A549 (cell line): Measurements from ENCODE around the gene LYPD3. TPM values are rescaled to one million over a fixed set of nuclear protein-coding genes. Genes with fewer than 3 reads are reported as not detected.

Experiments used
- ATAC-seq, 2 experiments: fragments of 200-7000 bp in 1 of 2; fragments of >200 bp in 1 of 2; cut with Nextera tagmentation in 1 of 2; cut with Tn5 transposase in 1 of 2; 3 replicates each; pipeline versions ENCODE4 v1.8.0 to v1.9.1; 2018 to 2020; ENCODE audit warnings: mild to moderate bottlenecking in 1 of 2, moderate library complexity in 1 of 2
- CTCF ChIA-PET: fragments of 300-600 bp; sonication (Branson Sonifier 250); formaldehyde crosslinking; extraction: SDS; loops from one replicate; lab custom pipeline; 2021; ENCODE audit warnings: antibody characterized with exemption, inconsistent platforms; lab: Yijun Ruan, JAX
- POLR2A ChIA-PET: fragments of 350-600 bp; formaldehyde crosslinking; extraction: SDS; loops from one replicate; lab custom pipeline; 2021; ENCODE audit warnings: antibody characterized with exemption, inconsistent platforms; lab: Yijun Ruan, JAX
- DNase-seq, 2 experiments: peaks; one replicate each; pipeline versions ENCODE4 v3.0.0 to v3.0.0-alpha.2; 2011 to 2016; ENCODE audit warnings: low read depth in 1 of 2, low spot score in 1 of 2
- FAIRE-seq: peaks from 2 replicates; lab custom pipeline; 2011; peaks lifted over from hg19 to GRCh38; lab: Jason Lieb, UNC
- H3K27ac ChIP-seq, 2 experiments: fragments of >200 bp; sonication (Bioruptor Twin); formaldehyde crosslinking; 3 replicates each; pipeline ENCODE4 v1.5.1; 2016 to 2017
- H3K4me1 ChIP-seq: fragments of >200 bp; sonication (Bioruptor Twin); formaldehyde crosslinking; 3 replicates; pipeline ENCODE4 v1.6.1; 2016
- H3K4me2 ChIP-seq: fragments of >200 bp; sonication (Bioruptor Twin); formaldehyde crosslinking; 3 replicates; pipeline ENCODE4 v1.6.1; 2016
- H3K4me3 ChIP-seq: fragments of >200 bp; sonication (Bioruptor Twin); formaldehyde crosslinking; 3 replicates; pipeline ENCODE4 v1.5.1; 2016
- H3K9me3 ChIP-seq: fragments of >200 bp; sonication (Bioruptor Twin); formaldehyde crosslinking; 3 replicates; pipeline ENCODE4 v1.6.1; 2016
- CEBPB ChIP-seq, 2 experiments: fragments of >200 bp in 1 of 2; sonication (Bioruptor Twin) in 1 of 2; formaldehyde crosslinking in 1 of 2; IDR thresholded peaks; 2 replicates each; pipeline ENCODE4 v1.6.1; 2012 to 2016
- CTCF ChIP-seq: fragments of >200 bp; sonication (Bioruptor Twin); formaldehyde crosslinking; IDR thresholded peaks from 3 replicates; pipeline ENCODE4 v1.5.1; 2016
- EHF ChIP-seq: fragments of 250-450 bp; sonication (Bioruptor Pico); IDR thresholded peaks from 2 replicates; pipeline ENCODE4 v1.5.0; 2020; ENCODE audit warnings: mild to moderate bottlenecking
- EHMT2 ChIP-seq: fragments of 200-600 bp; sonication (generic); IDR thresholded peaks from 2 replicates; pipeline ENCODE4 v1.6.1; 2016; ENCODE audit warnings: antibody characterized with exemption, low read depth, mild to moderate bottlenecking, moderate library complexity
- ESRRA ChIP-seq: fragments of 150-350 bp; IDR thresholded peaks from 2 replicates; pipeline ENCODE4 v1.6.1; 2014; ENCODE audit warnings: mild to moderate bottlenecking, low read length, borderline replicate concordance
- FOSL2 ChIP-seq, 2 experiments: fragments of 450-650 bp in 1 of 2; fragments of >200 bp in 1 of 2; sonication (Bioruptor Twin) in 1 of 2; formaldehyde crosslinking; IDR thresholded peaks; 2 replicates each; pipeline versions ENCODE4 v1.5.0 to v1.6.1; 2016 to 2020; ENCODE audit warnings: mild to moderate bottlenecking in 1 of 2, moderate library complexity in 1 of 2
- FOXS1 ChIP-seq: fragments of 250-450 bp; sonication (Bioruptor Pico); IDR thresholded peaks from 2 replicates; pipeline ENCODE4 v1.5.0; 2020; ENCODE audit warnings: mild to moderate bottlenecking, moderate library complexity
- GATA3 ChIP-seq: IDR thresholded peaks from 2 replicates; pipeline ENCODE4 v1.6.1; 2012; ENCODE audit warnings: borderline replicate concordance
- JUN ChIP-seq, 2 experiments: fragments of >200 bp; sonication (Bioruptor Twin); formaldehyde crosslinking; IDR thresholded peaks; 2 replicates in 1 of 2; 3 replicates in 1 of 2; pipeline ENCODE4 v1.6.1; 2016 to 2017
- NR3C1 ChIP-seq: fragments of >200 bp; sonication (Bioruptor Twin); formaldehyde crosslinking; IDR thresholded peaks from 3 replicates; pipeline ENCODE4 v1.6.1; 2017
- RAD21 ChIP-seq, 2 experiments: fragments of >200 bp in 1 of 2; sonication (Bioruptor Twin) in 1 of 2; formaldehyde crosslinking in 1 of 2; IDR thresholded peaks in 1 of 2; conservative IDR thresholded peaks in 1 of 2; 2 replicates in 1 of 2; 3 replicates in 1 of 2; pipeline ENCODE4 v1.6.1; 2012 to 2018; ENCODE audit warnings: inconsistent platforms in 1 of 2
- RFX5 ChIP-seq: fragments of 450-650 bp; IDR thresholded peaks from 2 replicates; pipeline ENCODE4 v1.7.1; 2014; ENCODE audit warnings: antibody characterized with exemption, mild to moderate bottlenecking, moderate library complexity
- SMC3 ChIP-seq: fragments of >200 bp; sonication (Bioruptor Twin); formaldehyde crosslinking; IDR thresholded peaks from 3 replicates; pipeline ENCODE4 v1.6.1; 2018; ENCODE audit warnings: inconsistent platforms
- TFCP2L1 ChIP-seq: fragments of 250-450 bp; sonication (Bioruptor Pico); IDR thresholded peaks from 2 replicates; pipeline ENCODE4 v1.5.0; 2021; ENCODE audit warnings: mild to moderate bottlenecking
- ZC3H11A ChIP-seq: fragments of 450-650 bp; IDR thresholded peaks from 2 replicates; pipeline ENCODE4 v1.6.1; 2014; ENCODE audit warnings: antibody characterized with exemption, mild to moderate bottlenecking
- WGBS: methylation state at CpG from one replicate; pipeline ENCODE4 v1.1.6; 2017; ENCODE audit errors: missing lambda C conversion rate; 5-methylcytosine and 5-hydroxymethylcytosine counted together
- polyA plus RNA-seq, 4 experiments: library from polyadenylated mRNA; depleted of rRNA in 3 of 4; stranded (reverse); fragments of >200 nt; fragmentation: RNase III in 1 of 4; extraction: RNeasy Plus Mini Kit Qiagen cat#74134 plus additional on column Dnase treatment in 1 of 4; gene quantifications; 2 replicates in 3 of 4; 3 replicates in 1 of 4; pipeline ENCODE4 v1.2.3, GENCODE V29; 2011 to 2017
- TF ChIP-seq, protein P1 (sequence below): fragments of 250-450 bp; sonication (Bioruptor Pico); IDR thresholded peaks from 2 replicates; pipeline ENCODE4 v1.5.0; 2020; ENCODE audit warnings: low read depth, mild to moderate bottlenecking, moderate library complexity
- TF ChIP-seq, protein P2 (sequence below): fragments of >200 bp; sonication (Bioruptor Twin); formaldehyde crosslinking; IDR thresholded peaks from 2 replicates; pipeline ENCODE4 v1.6.1; 2016

LYPD3 gene
- polyA plus RNA-seq, 2 of the 4 experiments (the other 2 are of a cell fraction) = 0.27 to 0.43 TPM

- WGBS = 70% methylated on average over 6 of the region's 6 CpGs
- Histone ChIP-seq H3K9me3 (no peaks in the 10 kb centered on the region), H3K4me2 (no peak overlapping the region), H3K27ac (no peak overlapping the region), H3K4me3 (no peak overlapping the region), H3K4me1 (no peaks in the 10 kb centered on the region)
- FAIRE-seq (no peak), ATAC-seq (no peak), DNase-seq (no peak)
- ChIA-PET CTCF (interaction anchor here (5.0 to 11.1 kb wide), 2 partner anchors 16 to 90 kb away, joined by 71 to 72 read pairs; no protein-coding TSS in a partner anchor), POLR2A (no interaction called here)
- TF ChIP-seq RAD21 (conservative IDR thresholded peaks at IDR 0.05 in 1 of 2, IDR thresholded peaks at IDR 0.05 in 1 of 2) = 0 out of 5 replicates have a peak, but pooled peaks of 1 of the 2 experiments have one; percentile 8
- TF ChIP-seq, protein P1, sequence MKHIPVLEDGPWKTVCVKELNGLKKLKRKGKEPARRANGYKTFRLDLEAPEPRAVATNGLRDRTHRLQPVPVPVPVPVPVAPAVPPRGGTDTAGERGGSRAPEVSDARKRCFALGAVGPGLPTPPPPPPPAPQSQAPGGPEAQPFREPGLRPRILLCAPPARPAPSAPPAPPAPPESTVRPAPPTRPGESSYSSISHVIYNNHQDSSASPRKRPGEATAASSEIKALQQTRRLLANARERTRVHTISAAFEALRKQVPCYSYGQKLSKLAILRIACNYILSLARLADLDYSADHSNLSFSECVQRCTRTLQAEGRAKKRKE (CRISPR knock-in tag) = no peak
Measured at GRCh38 chr19:43430142-43430710, 35.2 kb downstream of the LYPD3 start.

- no peaks in the 10 kb centered on the region for H3K4me1 ChIP-seq
- no peaks in the 10 kb centered on the region for H3K9me3 ChIP-seq
- no peak overlapping the region for H3K4me3 ChIP-seq
- H3K27ac ChIP-seq = no peak overlapping the region
- no peak overlapping the region for H3K4me2 ChIP-seq
- CTCF ChIA-PET = interaction anchor here (0.9 to 11.1 kb wide), 5 partner anchors 10 to 669 kb away, joined by 3 to 71 read pairs (median 3); no protein-coding TSS in a partner anchor
- FAIRE-seq = no peak
- 83% methylated on average over 7 of the region's 7 CpGs for WGBS
- DNase-seq = no peak
- 0 out of 4 replicates have a peak, but pooled peaks of 1 of the 2 experiments have one; percentile 9 for TF ChIP-seq CEBPB (IDR thresholded peaks at IDR 0.05)
- no peak for TF ChIP-seq TFCP2L1 (CRISPR knock-in tag)
- ATAC-seq = no peak
- POLR2A ChIA-PET = no interaction called here
Measured at GRCh38 chr19:43429395-43429794, 36.0 kb downstream of the LYPD3 start.

DNA sequence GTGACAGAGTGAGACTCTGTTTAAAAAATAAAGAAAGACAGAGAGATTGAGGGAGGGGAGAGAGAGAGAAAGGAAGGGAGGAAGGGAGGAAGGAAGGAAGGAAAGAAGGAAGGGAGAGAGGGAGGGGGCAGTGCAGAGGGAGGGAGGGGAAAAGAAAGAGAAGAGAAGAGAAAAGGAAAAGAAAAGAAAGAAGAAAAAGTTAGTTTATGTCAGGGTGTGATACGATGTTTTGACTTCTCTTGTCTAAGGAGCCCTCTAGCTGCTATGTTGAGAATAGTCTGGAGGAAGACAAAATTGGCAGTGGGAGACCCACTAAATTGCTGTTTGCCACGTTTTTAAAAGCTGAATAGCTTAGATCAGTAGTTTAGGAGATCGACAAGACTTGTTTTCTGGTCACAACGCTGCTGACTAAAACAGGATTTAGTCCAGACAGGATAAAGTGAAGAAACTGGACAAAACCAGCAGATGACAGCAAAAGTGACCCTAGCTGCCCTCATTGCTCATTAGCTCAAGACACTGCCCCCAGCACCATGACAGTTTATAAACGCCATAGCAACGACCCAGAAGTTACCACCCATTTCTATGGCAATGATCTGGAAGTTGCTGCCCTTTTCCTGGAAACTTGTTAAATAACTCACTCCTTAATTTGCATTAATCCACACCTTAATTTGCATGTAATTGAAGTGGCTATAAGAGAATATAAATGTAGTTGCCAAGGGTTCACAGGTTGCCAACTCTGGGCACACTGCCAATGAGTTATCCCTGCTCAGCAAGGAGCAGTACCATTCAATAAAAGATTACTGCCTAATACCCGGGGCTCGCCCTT is 39.6 kb downstream of the LYPD3 start:
- CTCF ChIA-PET = interaction anchor here (0.6 to 11.1 kb wide), 34 partner anchors 9 to 969 kb away, joined by 3 to 71 read pairs (median 4); no protein-coding TSS in a partner anchor

GRCh38 chr19:43423779-43424178 is 41.6 kb downstream of the LYPD3 start:
- DNase-seq (no peak), ATAC-seq (no peak), FAIRE-seq (no peak)
- no peaks in the 10 kb centered on the region for H3K4me1 ChIP-seq
- H3K4me3 ChIP-seq = no peak overlapping the region
- WGBS = 76% methylated on average over 5 of the region's 5 CpGs
- no peak overlapping the region for H3K27ac ChIP-seq
- no peak for TF ChIP-seq ESRRA
- TF ChIP-seq, protein P2, sequence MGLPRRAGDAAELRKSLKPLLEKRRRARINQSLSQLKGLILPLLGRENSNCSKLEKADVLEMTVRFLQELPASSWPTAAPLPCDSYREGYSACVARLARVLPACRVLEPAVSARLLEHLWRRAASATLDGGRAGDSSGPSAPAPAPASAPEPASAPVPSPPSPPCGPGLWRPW = no peak
- TF ChIP-seq, protein P1 (CRISPR knock-in tag) = no peak
- no peak for TF ChIP-seq FOXS1 (CRISPR knock-in tag)
- TF ChIP-seq NR3C1 = no peak
- no peak for TF ChIP-seq EHF (CRISPR knock-in tag)
- TF ChIP-seq FOSL2 (IDR thresholded peaks at IDR 0.05) = no peak
- no peak for TF ChIP-seq FOSL2 (CRISPR knock-in tag; IDR thresholded peaks at IDR 0.05)
- TF ChIP-seq ZC3H11A = no peak
- TF ChIP-seq EHMT2 = no peak
- TF ChIP-seq JUN (IDR thresholded peaks at IDR 0.05) = no peak
- TF ChIP-seq SMC3 = no peak
- no peak for TF ChIP-seq RFX5
- TF ChIP-seq RAD21 (conservative IDR thresholded peaks at IDR 0.05 in 1 of 2, IDR thresholded peaks at IDR 0.05 in 1 of 2) = no peak
- TF ChIP-seq, all 56 proteins: peak for 0
- CTCF ChIA-PET = interaction anchor here (1.8 to 11.1 kb wide), 4 partner anchors 9 to 96 kb away, joined by 5 to 71 read pairs (median 10); no protein-coding TSS in a partner anchor
- no peak overlapping the region for H3K4me2 ChIP-seq
- POLR2A ChIA-PET = no interaction called here
- no peaks in the 10 kb centered on the region for H3K9me3 ChIP-seq

More for the DNA sequence above, 39.6 kb downstream of the LYPD3 start:
- POLR2A ChIA-PET = no interaction called here
- peak; percentile 70 for FAIRE-seq
- TF ChIP-seq GATA3 = no peak
- peak; percentile 69 to 70 for TF ChIP-seq RAD21 (conservative IDR thresholded peaks at IDR 0.05 in 1 of 2, IDR thresholded peaks at IDR 0.05 in 1 of 2)
- peak; percentile 79 for TF ChIP-seq CTCF
- TF ChIP-seq SMC3 = peak; percentile 63; the same call in 2 of the 3 replicates
- Histone ChIP-seq H3K4me3 (no peak overlapping the region), H3K27ac (no peak overlapping the region), H3K4me1 (no peaks in the 10 kb centered on the region), H3K4me2 (peak overlapping the region; percentile 28), H3K9me3 (no peaks in the 10 kb centered on the region)
- peak; percentile 89 to 92; a peak in 5 of 6 replicates for ATAC-seq
- WGBS = 23% methylated on average over 8 of the region's 8 CpGs
- DNase-seq = peak in 1 of 2 experiments; percentile 35
